Right lobe of liver (tissue), 6 donors: Measurements from ENCODE around the gene CDH4. TPM values are rescaled to one million over a fixed set of nuclear protein-coding genes. Genes with fewer than 3 reads are reported as not detected.

ENCODE experiments used
- ATAC-seq, 4 donors: fragments of 200-7000 bp; cut with Tn5 transposase; one replicate each; pipeline ENCODE4 v1.9.1; 2020; ENCODE audit warnings: mild to moderate bottlenecking in 4 of 4, moderate library complexity in 4 of 4
- DNase-seq, 3 donors: peaks; one replicate each; pipeline ENCODE4 v3.0.0-alpha.2; 2020
- H3K27ac ChIP-seq, 3 donors: fragments of 200-600 bp; one replicate each; pipeline ENCODE4 v1.8.0; 2022
- H3K27me3 ChIP-seq, 2 donors: fragments of 200-600 bp; one replicate each; pipeline ENCODE4 v1.8.0; 2022
- H3K36me3 ChIP-seq, 4 donors: fragments of 200-600 bp; sonication (generic) in 1 of 4; one replicate each; pipeline versions ENCODE4 v1.5.1 to v1.8.0; 2017 to 2022; ENCODE audit warnings: control low read depth in 1 of 4
- H3K4me1 ChIP-seq, 4 donors: fragments of 200-600 bp; sonication (generic) in 1 of 4; one replicate each; pipeline versions ENCODE4 v1.5.1 to v1.8.0; 2017 to 2022; ENCODE audit warnings: control low read depth in 1 of 4
- H3K4me3 ChIP-seq, 3 donors: fragments of 200-600 bp; one replicate each; pipeline ENCODE4 v1.8.0; 2022
- H3K9me3 ChIP-seq, 4 donors: fragments of 200-600 bp; sonication (generic) in 1 of 4; one replicate each; pipeline versions ENCODE4 v1.5.1 to v1.8.0; 2017 to 2022; ENCODE audit warnings: control low read depth in 1 of 4
- CTCF ChIP-seq, 4 donors: fragments of 200-600 bp in 3 of 4; fragments of 450-650 bp in 1 of 4; IDR thresholded peaks; one replicate each; pipeline versions ENCODE4 v1.5.1 to v1.8.0; 2016 to 2022; ENCODE audit warnings: antibody characterized with exemption in 4 of 4, mild to moderate bottlenecking in 2 of 4
- POLR2A ChIP-seq: fragments of 450-650 bp; IDR thresholded peaks from one replicate; pipeline ENCODE4 v1.6.1; 2017; ENCODE audit warnings: antibody characterized with exemption, mild to moderate bottlenecking
- WGBS: methylation state at CpG from one replicate; pipeline ENCODE4 v1.1.6; 2018; ENCODE audit warnings: low coverage, low lambda C conversion rate; ENCODE audit not compliant: insufficient coverage; ENCODE audit errors: missing lambda C conversion rate; 5-methylcytosine and 5-hydroxymethylcytosine counted together
- intact Hi-C, 2 donors: fragments of 100-400 bp; cut with DNase I; formaldehyde crosslinking; loops; one replicate each; pipeline versions ENCODE4 v1.11.2 to v1.14.1; 2022
- total RNA-seq, 6 experiments: library from RNA; depleted of rRNA in 2 of 6; stranded (reverse); fragments of >200 nt in 2 of 6; fragmentation: NEBNext Ultra II Directional in 3 of 6; extraction: Animal tissue kit (Norgen Biotek cat#: 25700) in 3 of 6; gene quantifications; one replicate each; pipeline versions ENCODE4 v1.1.0 to v1.2.4, GENCODE V29; 2016 to 2023
- donor health status: DM: no; HTN: yes; CAD: no.
- donor health status: DM: no; HTN: no; CAD: no.
- donor health status: DM: no; HTN: no; CAD: no.
- donor health status: DM: no; HTN: yes; CAD: no.
- donor health status: DM: no; HTN: yes; CAD: no.

CDH4 gene
- total RNA-seq, 6 experiments from 2014 or later = 0.02 to 0.14 (median 0.09) TPM; not detected in 3

DNA sequence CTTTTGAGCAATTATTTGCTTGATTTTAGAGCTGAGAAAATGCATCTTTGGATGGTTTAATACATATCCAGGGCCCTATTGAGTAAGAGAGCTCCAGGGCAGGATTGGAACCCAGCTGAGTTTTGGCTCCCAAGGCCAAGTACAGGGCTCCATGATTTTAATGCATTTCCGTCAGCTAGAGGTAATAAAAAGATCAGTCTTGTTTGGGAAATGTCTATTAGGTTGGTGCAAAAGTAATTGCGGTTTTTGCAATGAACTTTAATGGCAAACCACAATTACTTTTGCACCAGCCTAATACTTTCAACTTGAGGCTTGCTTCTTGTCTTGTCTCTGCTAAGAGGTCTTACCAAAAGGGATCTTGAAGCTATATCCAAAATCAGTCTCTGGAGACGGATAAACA is 29.4 kb upstream of the CDH4 start:
- H3K27ac ChIP-seq = no peak overlapping the region
- no peak for DNase-seq
- TF ChIP-seq CTCF (IDR thresholded peaks at IDR 0.05) (no peak), POLR2A (no peak)
- H3K27me3 ChIP-seq = no peaks in the 10 kb centered on the region
- no peak overlapping the region for H3K4me3 ChIP-seq
- H3K4me1 ChIP-seq = no peaks in the 10 kb centered on the region
- no peak for ATAC-seq
- H3K36me3 ChIP-seq = no peaks in the 10 kb centered on the region
- intact Hi-C loops = no loop called here
- WGBS = 51% methylated on average over 3 of the region's 3 CpGs
- no peaks in the 10 kb centered on the region for H3K9me3 ChIP-seq

GRCh38 chr20:61223121-61223520 is 28.9 kb upstream of the CDH4 start:
- DNase-seq (no peak), ATAC-seq (no peak)
- Histone ChIP-seq H3K9me3 (no peaks in the 10 kb centered on the region), H3K4me3 (no peak overlapping the region), H3K36me3 (no peaks in the 10 kb centered on the region), H3K4me1 (no peaks in the 10 kb centered on the region), H3K27ac (no peak overlapping the region), H3K27me3 (no peaks in the 10 kb centered on the region)
- intact Hi-C loops = no loop called here
- 44% methylated on average over 10 of the region's 10 CpGs for WGBS
- TF ChIP-seq POLR2A (no peak), CTCF (IDR thresholded peaks at IDR 0.05) (no peak)

GRCh38 chr20:61230166-61230565 is 21.9 kb upstream of the CDH4 start:
- no peaks in the 10 kb centered on the region for H3K36me3 ChIP-seq
- no peaks in the 10 kb centered on the region for H3K27me3 ChIP-seq
- no peak for TF ChIP-seq POLR2A
- TF ChIP-seq CTCF (IDR thresholded peaks at IDR 0.05) = no peak
- no peak for DNase-seq
- no peaks in the 10 kb centered on the region for H3K4me1 ChIP-seq
- no peak overlapping the region for H3K27ac ChIP-seq
- no peak for ATAC-seq
- 83% methylated on average over 3 of the region's 9 CpGs for WGBS
- H3K4me3 ChIP-seq = no peak overlapping the region
- H3K9me3 ChIP-seq = no peaks in the 10 kb centered on the region
- intact Hi-C loops = no loop called here

DNA sequence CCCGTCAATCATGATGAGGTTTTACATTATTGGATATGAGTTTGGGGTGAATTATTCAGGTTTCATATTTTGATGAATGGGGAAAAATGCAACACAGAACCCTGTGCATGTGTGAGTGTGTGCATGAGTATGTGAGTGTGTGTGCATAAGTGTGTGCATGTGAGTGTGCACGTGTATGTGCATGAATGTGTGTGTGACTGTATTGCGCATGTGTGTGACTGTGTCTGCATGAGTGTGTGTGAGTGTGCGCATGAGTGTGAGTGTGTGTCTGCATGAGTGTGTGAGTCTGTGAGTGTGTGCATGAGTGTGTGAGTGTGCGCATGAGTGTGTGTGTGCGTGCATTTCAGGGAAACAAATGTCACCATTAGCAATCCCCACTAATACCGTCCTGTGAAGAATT is 18.5 kb upstream of the CDH4 start:
- TF ChIP-seq CTCF (IDR thresholded peaks at IDR 0.05) = no peak
- TF ChIP-seq POLR2A = no peak
- Histone ChIP-seq H3K36me3 (no peaks in the 10 kb centered on the region), H3K4me1 (no peaks in the 10 kb centered on the region), H3K9me3 (no peaks in the 10 kb centered on the region), H3K4me3 (no peak overlapping the region), H3K27me3 (no peaks in the 10 kb centered on the region), H3K27ac (no peak overlapping the region)
- WGBS = 79% methylated on average over 6 of the region's 7 CpGs
- intact Hi-C loops = no loop called here
- DNase-seq (no peak), ATAC-seq (no peak)
